Stimulated activated CD4-positive, alpha-beta T cell treated with anti-CD3 and anti-CD28 coated beads, Interleukin-12 subunit alpha, Interleukin-12 subunit beta, amount 100 ng/mL, for 48 hours (primary cell): ENCODE results near the gene PRC1.
"Not testable (repeated sequence)": the region's sequence is repeated elsewhere in the genome, so short reads cannot be mapped to it uniquely, and the experiment has no call there.

Experiments used
- DNase-seq, 3 donors: peaks; one replicate each; pipeline ENCODE4 v3.0.0-alpha.2; 2020; ENCODE audit warnings: low read depth in 2 of 3, low spot score in 1 of 3

PRC1 gene

GRCh38 chr15:90994417-90995311 is at the start of gene PRC1:
Gene PRC1 (minus strand): TSS chr15:90994535. CDS start chr15:90994417, 118 bp downstream.
- DNase-seq: peak; percentile 98 to 99 (median 99)

GRCh38 chr15:91043202-91043874 is 49.0 kb upstream of the PRC1 start:
- DNase-seq: no peak

GRCh38 chr15:91040856-91041255 is 46.5 kb upstream of the PRC1 start:
- DNase-seq: no peak

- no peak for DNase-seq
These were observed 45.7 kb upstream of the PRC1 start for GRCh38 chr15:91039996-91040395.

GRCh38 chr15:91032919-91033803 is 38.8 kb upstream of the PRC1 start:
- peak; percentile 27 to 57 (median 46) for DNase-seq

GRCh38 chr15:91031796-91032195 is 37.5 kb upstream of the PRC1 start:
- no peak for DNase-seq

GRCh38 chr15:91027677-91028076 is 33.3 kb upstream of the PRC1 start:
- no peak for DNase-seq

GRCh38 chr15:91023720-91024119 is 29.4 kb upstream of the PRC1 start:
- DNase-seq: no peak

GRCh38 chr15:91022832-91023129 is 28.4 kb upstream of the PRC1 start:
- DNase-seq: no peak

- peak; percentile 66 to 70 (median 68) for DNase-seq
These were observed 27.9 kb upstream of the PRC1 start, which contains the start of gene VPS33B for GRCh38 chr15:91022075-91022831. Gene VPS33B (minus strand): TSS chr15:91022594. CDS start chr15:91022249, 345 bp downstream.

- DNase-seq: no peak
These were observed 27.3 kb upstream of the PRC1 start for GRCh38 chr15:91021516-91022074.

- DNase-seq: no peak
These were observed 23.8 kb upstream of the PRC1 start for GRCh38 chr15:91018158-91018557.

GRCh38 chr15:91017716-91018115 is 23.4 kb upstream of the PRC1 start:
- DNase-seq: no peak

- DNase-seq: not testable (repeated sequence)
These were observed 19.4 kb upstream of the PRC1 start for GRCh38 chr15:91013701-91014100.

- DNase-seq: no peak
These were observed 12.9 kb upstream of the PRC1 start for GRCh38 chr15:91007266-91007665.

GRCh38 chr15:91001209-91001608 is 6.9 kb upstream of the PRC1 start:
- no peak for DNase-seq

GRCh38 chr15:90998737-90999136 is 4.4 kb upstream of the PRC1 start:
- no peak for DNase-seq

GRCh38 chr15:90994059-90994416 is 297 bp downstream of the PRC1 start:
- DNase-seq: no peak

GRCh38 chr15:90991587-90992285 is 2.6 kb downstream of the PRC1 start:
- DNase-seq: no peak

- DNase-seq: no peak
These were observed 3.9 kb downstream of the PRC1 start for GRCh38 chr15:90990446-90990845.
